BJ (cell line): ENCODE measurements around the gene NFATC1. TPM values are rescaled to one million over a fixed set of nuclear protein-coding genes. Genes with fewer than 3 reads are reported as not detected.
A peak's percentile ranks its signal among the peaks of the same experiment; 100 is the strongest.

Experiments used
- CTCF ChIA-PET: fragments of 350-600 bp; formaldehyde crosslinking; extraction: SDS; loops from one replicate; lab custom pipeline; 2021; ENCODE audit warnings: antibody characterized with exemption, inconsistent platforms; lab: Yijun Ruan, JAX
- POLR2A ChIA-PET: fragments of 300-600 bp; sonication (Branson Sonifier 250); formaldehyde crosslinking; extraction: SDS; loops from one replicate; lab custom pipeline; 2021; ENCODE audit warnings: antibody characterized with exemption; lab: Charles Lee
- DNase-seq: peaks from one replicate; pipeline ENCODE4 v3.0.0-alpha.2; 2011; ENCODE audit warnings: low read depth
- H3K27me3 ChIP-seq: 2 replicates; pipeline ENCODE4 v1.6.0; 2011; ENCODE audit warnings: low read length; ENCODE audit not compliant: control insufficient read depth, insufficient read depth
- H3K36me3 ChIP-seq: 2 replicates; pipeline ENCODE4 v1.5.1; 2011; ENCODE audit warnings: low read length; ENCODE audit not compliant: control insufficient read depth, insufficient read depth
- H3K4me3 ChIP-seq: 2 replicates; pipeline ENCODE4 v1.5.1; 2011; ENCODE audit warnings: low read depth, mild to moderate bottlenecking, control low read depth, low read length
- CTCF ChIP-seq: IDR thresholded peaks from 2 replicates; pipeline ENCODE4 v1.5.1; 2011; ENCODE audit warnings: low read depth, mild to moderate bottlenecking, control low read depth, inconsistent platforms, low read length, moderate library complexity; ENCODE audit not compliant: insufficient read depth
- polyA plus RNA-seq: library from polyadenylated mRNA; depleted of rRNA; stranded (reverse); fragments of >200 nt; gene quantifications from 2 replicates; pipeline ENCODE4 v1.2.3, GENCODE V29; 2011

NFATC1 gene
- polyA plus RNA-seq, 1 experiment = 1.2 TPM

DNA sequence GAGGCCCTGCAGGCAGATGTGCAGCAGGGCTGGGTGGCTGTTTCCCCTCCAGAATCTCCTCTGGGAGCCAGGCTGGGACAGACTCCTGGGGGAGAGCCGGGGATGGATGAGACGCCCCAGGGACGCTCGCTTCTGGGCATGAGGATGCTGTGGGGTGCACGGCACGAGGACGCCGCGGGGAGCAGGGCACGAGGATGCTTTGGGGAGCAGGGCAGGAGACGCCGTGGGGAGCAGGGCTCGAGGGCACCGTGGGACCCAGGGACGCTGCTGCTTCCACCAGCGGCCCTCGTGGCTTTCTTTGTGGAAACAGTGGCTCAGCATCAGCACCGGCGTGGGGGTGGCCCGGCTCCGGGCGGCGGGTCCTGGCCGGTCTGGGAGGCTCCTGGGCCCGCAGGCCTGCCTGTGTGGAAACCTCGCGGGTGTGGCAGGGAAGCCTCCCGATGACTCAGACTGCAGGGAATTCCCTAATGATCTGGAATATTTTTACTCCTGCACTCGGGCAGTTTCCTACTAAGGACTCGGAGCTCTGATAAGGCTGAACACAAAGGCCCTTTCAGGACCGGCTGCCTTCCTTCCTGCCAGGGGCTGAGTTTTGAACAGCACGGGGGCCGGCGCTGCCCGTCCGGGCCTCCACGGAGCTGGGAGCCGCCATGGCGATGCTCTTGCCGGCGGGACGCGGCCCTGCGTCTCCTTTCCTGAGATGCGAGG, 62.6 kb downstream of the NFATC1 start:
- H3K27me3 ChIP-seq = no peaks in the 10 kb centered on the region
- ChIA-PET POLR2A (no interaction called here), CTCF (interaction anchor here (0.6 kb wide), 1 partner anchor 48 kb away, joined by 3 read pairs; no protein-coding TSS in a partner anchor)
- no peak for TF ChIP-seq CTCF
- H3K36me3 ChIP-seq = no peaks in the 10 kb centered on the region
- DNase-seq = peak; percentile 44
- H3K4me3 ChIP-seq = no peak overlapping the region

DNA sequence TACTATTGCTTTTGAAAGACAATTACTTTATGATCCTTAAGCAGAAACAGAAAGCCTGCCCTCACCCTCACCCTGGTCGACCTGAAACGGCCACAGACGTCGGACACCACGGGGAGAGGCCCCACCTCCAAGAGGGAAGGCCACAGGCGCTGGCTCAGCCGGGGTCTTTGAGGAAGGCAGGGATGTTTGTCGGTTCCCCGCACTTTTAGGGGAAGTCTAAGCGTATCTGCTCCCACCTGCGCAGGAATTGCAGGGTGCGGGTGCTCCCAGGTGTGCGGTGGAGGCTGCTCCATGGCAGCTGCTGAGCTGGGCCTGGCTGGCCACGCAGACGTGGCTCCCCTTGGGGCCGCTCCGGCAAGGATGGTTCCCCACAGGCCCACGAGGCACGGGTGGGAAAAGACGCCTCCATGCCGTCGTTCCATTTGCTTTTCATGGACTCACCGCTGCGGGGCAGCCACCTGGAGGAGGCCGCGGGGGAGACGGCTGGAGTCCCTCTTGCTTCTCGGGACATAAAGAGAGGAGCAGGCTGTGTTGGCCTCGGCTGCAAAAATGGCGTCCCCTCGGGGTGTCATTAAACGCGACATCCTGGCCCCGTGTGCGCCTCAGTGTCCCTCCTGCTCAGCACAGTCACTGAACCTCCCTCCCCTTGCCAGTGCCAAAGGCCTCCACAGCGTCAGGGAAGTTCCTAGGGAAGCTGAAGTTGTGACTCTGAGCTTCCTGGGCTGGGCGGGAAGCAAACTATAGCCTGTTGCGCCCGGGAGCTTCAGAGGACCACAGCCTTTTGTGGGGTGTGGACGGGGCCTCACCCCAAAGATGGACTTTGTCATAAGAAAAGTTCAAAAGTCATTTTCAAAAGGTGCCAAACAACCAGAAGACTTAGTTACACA, 63.4 kb downstream of the NFATC1 start:
- no peak for DNase-seq
- CTCF ChIA-PET = interaction anchor here (0.6 kb wide), 1 partner anchor 48 kb away, joined by 3 read pairs; no protein-coding TSS in a partner anchor
- POLR2A ChIA-PET = no interaction called here
- no peak for TF ChIP-seq CTCF
- Histone ChIP-seq H3K36me3 (no peaks in the 10 kb centered on the region), H3K27me3 (no peaks in the 10 kb centered on the region), H3K4me3 (no peak overlapping the region)

DNA sequence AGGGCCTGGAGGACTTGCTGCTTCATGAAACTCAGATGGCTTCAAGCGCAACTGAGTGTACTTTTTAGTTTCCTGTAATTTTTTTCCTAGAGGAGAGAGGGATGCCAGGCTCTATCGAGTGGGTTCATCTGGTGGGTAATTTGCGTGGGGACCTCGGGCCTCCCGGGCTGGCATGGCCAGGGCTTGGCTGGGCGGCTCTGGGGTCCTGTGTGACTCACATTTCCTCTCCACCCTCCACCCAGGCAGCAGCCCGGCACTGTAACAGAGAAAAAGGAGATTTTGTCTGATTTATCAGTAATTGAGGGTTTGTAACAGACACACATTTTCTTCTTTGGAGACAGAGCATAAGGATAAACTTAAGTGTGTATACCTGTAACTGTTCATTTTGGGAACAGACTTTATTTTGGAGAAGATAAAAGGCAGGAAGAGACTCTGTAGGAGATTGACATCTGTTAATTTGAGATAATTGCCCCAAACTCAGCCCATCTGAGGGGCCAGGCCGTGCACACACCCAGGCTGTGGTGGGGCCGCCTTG, 64.3 kb downstream of the NFATC1 start:
- CTCF ChIA-PET = no interaction called here
- Histone ChIP-seq H3K27me3 (no peaks in the 10 kb centered on the region), H3K36me3 (no peaks in the 10 kb centered on the region), H3K4me3 (no peak overlapping the region)
- POLR2A ChIA-PET = no interaction called here
- TF ChIP-seq CTCF = no peak
- DNase-seq = no peak

- POLR2A ChIA-PET = no interaction called here
- no peak for DNase-seq
- no peak overlapping the region for H3K4me3 ChIP-seq
- no peaks in the 10 kb centered on the region for H3K36me3 ChIP-seq
- no peak for TF ChIP-seq CTCF
- CTCF ChIA-PET = no interaction called here
- H3K27me3 ChIP-seq = no peaks in the 10 kb centered on the region
Observed at GRCh38 chr18:79460481-79461300, 65.0 kb downstream of the NFATC1 start.
